Mesenchymal stem cell (in vitro differentiated cells and primary cell): ENCODE measurements around the gene CX3CL1.

Experiments
- DNase-seq: peaks from one replicate; pipeline ENCODE4 v3.0.0-alpha.2; 2013
- H2AFZ ChIP-seq: one replicate; pipeline ENCODE4 v1.6.1; 2013; ENCODE audit warnings: low read depth, mild to moderate bottlenecking, control low read depth, inconsistent platforms, low read length, moderate library complexity
- H2AK5ac ChIP-seq: 2 replicates; pipeline ENCODE4 v1.6.1; 2013; ENCODE audit warnings: low read length, moderate library complexity, mild to moderate bottlenecking, inconsistent platforms; ENCODE audit not compliant: severe bottlenecking
- H2BK120ac ChIP-seq: one replicate; pipeline ENCODE4 v1.6.1; 2013; ENCODE audit warnings: low read depth, mild to moderate bottlenecking, inconsistent platforms, low read length, moderate library complexity
- H2BK12ac ChIP-seq, 2 experiments: one replicate each; pipeline ENCODE4 v1.6.1; 2013; ENCODE audit warnings: inconsistent platforms in 2 of 2, low read length in 2 of 2, mild to moderate bottlenecking in 2 of 2, moderate library complexity in 2 of 2, control low read depth in 1 of 2
- H2BK15ac ChIP-seq: one replicate; pipeline ENCODE4 v1.6.1; 2013; ENCODE audit warnings: mild to moderate bottlenecking, low read depth, inconsistent platforms; ENCODE audit not compliant: poor library complexity, severe bottlenecking
- H2BK5ac ChIP-seq: 2 replicates; pipeline ENCODE4 v1.6.1; 2013; ENCODE audit warnings: low read depth, mild to moderate bottlenecking, low read length, control low read depth, inconsistent platforms; ENCODE audit not compliant: poor library complexity, severe bottlenecking
- H3K14ac ChIP-seq, 2 experiments: one replicate each; pipeline ENCODE4 v1.6.1; 2013; ENCODE audit warnings: inconsistent platforms in 2 of 2, low read length in 2 of 2, control low read depth in 1 of 2, mild to moderate bottlenecking in 1 of 2, moderate library complexity in 1 of 2
- H3K18ac ChIP-seq, 2 experiments: one replicate each; pipeline ENCODE4 v1.6.1; 2013; ENCODE audit warnings: inconsistent platforms in 2 of 2, low read length in 2 of 2, control low read depth in 1 of 2, low read depth in 1 of 2, mild to moderate bottlenecking in 1 of 2
- H3K23ac ChIP-seq, 2 experiments: one replicate each; pipeline ENCODE4 v1.6.1; 2013; ENCODE audit warnings: inconsistent platforms in 2 of 2, low read length in 2 of 2, mild to moderate bottlenecking in 2 of 2, moderate library complexity in 2 of 2, control low read depth in 1 of 2
- H3K27ac ChIP-seq: 2 replicates; pipeline ENCODE4 v1.5.1; 2013; ENCODE audit warnings: mild to moderate bottlenecking, moderate library complexity, low read length, control low read depth, inconsistent platforms; ENCODE audit not compliant: poor library complexity, severe bottlenecking
- H3K27me3 ChIP-seq, 2 experiments: 2 replicates each; pipeline versions ENCODE4 v1.6.1 to v1.7.0; 2013; ENCODE audit warnings: low read length in 2 of 2, mild to moderate bottlenecking in 2 of 2, moderate library complexity in 2 of 2, control low read depth in 1 of 2, inconsistent platforms in 1 of 2; ENCODE audit not compliant: control insufficient read depth in 1 of 2, insufficient read depth in 1 of 2
- H3K36me3 ChIP-seq, 2 experiments: 2 replicates each; pipeline versions ENCODE4 v1.6.1 to v1.7.0; 2013; ENCODE audit warnings: low read length in 2 of 2, control low read depth in 1 of 2, inconsistent platforms in 1 of 2, low read depth in 1 of 2, mild to moderate bottlenecking in 1 of 2; ENCODE audit not compliant: insufficient read depth in 2 of 2, control insufficient read depth in 1 of 2
- H3K4ac ChIP-seq, 2 experiments: one replicate each; pipeline ENCODE4 v1.6.1; 2013; ENCODE audit warnings: inconsistent platforms in 2 of 2, low read length in 2 of 2, mild to moderate bottlenecking in 2 of 2, moderate library complexity in 2 of 2, control low read depth in 1 of 2, low read depth in 1 of 2
- H3K4me1 ChIP-seq: 2 replicates; pipeline ENCODE4 v1.6.1; 2013; ENCODE audit warnings: low read depth, low read length, control low read depth; ENCODE audit not compliant: control insufficient read depth, insufficient read depth
- H3K4me2 ChIP-seq: 2 replicates; pipeline ENCODE4 v1.6.1; 2013; ENCODE audit warnings: low read length, mild to moderate bottlenecking, inconsistent platforms; ENCODE audit not compliant: poor library complexity, severe bottlenecking
- H3K4me3 ChIP-seq, 2 experiments: 2 replicates each; pipeline versions ENCODE4 v1.5.1 to v1.7.0; 2013; ENCODE audit warnings: low read length in 2 of 2, mild to moderate bottlenecking in 2 of 2, control low read depth in 1 of 2, low read depth in 1 of 2; ENCODE audit not compliant: insufficient read depth in 1 of 2
- H3K79me1 ChIP-seq: replicated peaks from 2 replicates; pipeline ENCODE4 v1.6.1; 2013; ENCODE audit warnings: mild to moderate bottlenecking, control low read depth, low read length, inconsistent platforms; ENCODE audit not compliant: poor library complexity, severe bottlenecking
- H3K9ac ChIP-seq: 2 replicates; pipeline ENCODE4 v1.7.0; 2013; ENCODE audit warnings: mild to moderate bottlenecking, low read length, moderate library complexity
- H3K9me3 ChIP-seq: 2 replicates; pipeline ENCODE4 v1.7.0; 2013; ENCODE audit warnings: mild to moderate bottlenecking, low read length; ENCODE audit not compliant: control insufficient read depth
- H4K8ac ChIP-seq: one replicate; pipeline ENCODE4 v1.6.1; 2013; ENCODE audit warnings: inconsistent platforms, mild to moderate bottlenecking, low read length, moderate library complexity
- H4K91ac ChIP-seq: one replicate; pipeline ENCODE4 v1.6.1; 2013; ENCODE audit warnings: mild to moderate bottlenecking, low read length, inconsistent platforms
- WGBS: methylation state at CpG from one replicate; pipeline ENCODE4 v1.1.7; 2013; ENCODE audit warnings: mixed read lengths; 5-methylcytosine and 5-hydroxymethylcytosine counted together

The CX3CL1 gene

DNA sequence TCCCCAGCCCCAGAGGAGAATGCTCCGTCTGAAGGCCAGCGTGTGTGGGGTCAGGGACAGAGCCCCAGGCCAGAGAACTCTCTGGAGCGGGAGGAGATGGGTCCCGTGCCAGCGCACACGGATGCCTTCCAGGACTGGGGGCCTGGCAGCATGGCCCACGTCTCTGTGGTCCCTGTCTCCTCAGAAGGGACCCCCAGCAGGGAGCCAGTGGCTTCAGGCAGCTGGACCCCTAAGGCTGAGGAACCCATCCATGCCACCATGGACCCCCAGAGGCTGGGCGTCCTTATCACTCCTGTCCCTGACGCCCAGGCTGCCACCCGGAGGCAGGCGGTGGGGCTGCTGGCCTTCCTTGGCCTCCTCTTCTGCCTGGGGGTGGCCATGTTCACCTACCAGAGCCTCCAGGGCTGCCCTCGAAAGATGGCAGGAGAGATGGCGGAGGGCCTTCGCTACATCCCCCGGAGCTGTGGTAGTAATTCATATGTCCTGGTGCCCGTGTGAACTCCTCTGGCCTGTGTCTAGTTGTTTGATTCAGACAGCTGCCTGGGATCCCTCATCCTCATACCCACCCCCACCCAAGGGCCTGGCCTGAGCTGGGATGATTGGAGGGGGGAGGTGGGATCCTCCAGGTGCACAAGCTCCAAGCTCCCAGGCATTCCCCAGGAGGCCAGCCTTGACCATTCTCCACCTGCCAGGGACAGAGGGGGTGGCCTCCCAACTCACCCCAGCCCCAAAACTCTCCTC lies 10.4 kb downstream of the CX3CL1 start:
- H3K79me1 ChIP-seq, result peaks cover 26% of the 10 kb centered on the region

DNA sequence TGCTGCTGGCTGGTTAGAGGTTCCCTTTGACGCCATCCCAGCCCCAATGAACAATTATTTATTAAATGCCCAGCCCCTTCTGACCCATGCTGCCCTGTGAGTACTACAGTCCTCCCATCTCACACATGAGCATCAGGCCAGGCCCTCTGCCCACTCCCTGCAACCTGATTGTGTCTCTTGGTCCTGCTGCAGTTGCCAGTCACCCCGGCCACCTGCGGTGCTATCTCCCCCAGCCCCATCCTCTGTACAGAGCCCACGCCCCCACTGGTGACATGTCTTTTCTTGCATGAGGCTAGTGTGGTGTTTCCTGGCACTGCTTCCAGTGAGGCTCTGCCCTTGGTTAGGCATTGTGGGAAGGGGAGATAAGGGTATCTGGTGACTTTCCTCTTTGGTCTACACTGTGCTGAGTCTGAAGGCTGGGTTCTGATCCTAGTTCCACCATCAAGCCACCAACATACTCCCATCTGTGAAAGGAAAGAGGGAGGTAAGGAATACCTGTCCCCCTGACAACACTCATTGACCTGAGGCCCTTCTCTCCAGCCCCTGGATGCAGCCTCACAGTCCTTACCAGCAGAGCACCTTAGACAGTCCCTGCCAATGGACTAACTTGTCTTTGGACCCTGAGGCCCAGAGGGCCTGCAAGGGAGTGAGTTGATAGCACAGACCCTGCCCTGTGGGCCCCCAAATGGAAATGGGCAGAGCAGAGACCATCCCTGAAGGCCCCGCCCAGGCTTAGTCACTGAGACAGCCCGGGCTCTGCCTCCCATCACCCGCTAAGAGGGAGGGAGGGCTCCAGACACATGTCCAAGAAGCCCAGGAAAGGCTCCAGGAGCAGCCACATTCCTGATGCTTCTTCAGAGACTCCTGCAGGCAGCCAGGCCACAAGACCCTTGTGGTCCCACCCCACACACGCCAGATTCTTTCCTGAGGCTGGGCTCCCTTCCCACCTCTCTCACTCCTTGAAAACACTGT lies 11.3 kb downstream of the CX3CL1 start:
- Histone ChIP-seq H2AK5ac (peak overlapping the region; percentile 31), H2BK12ac (peak overlapping the region; percentile 28 to 70), H3K14ac (no peak overlapping the region), H3K27ac (no peak overlapping the region), H3K36me3 (peaks cover 0 to 43% of the 10 kb centered on the region in 2 experiments), H3K27me3 (peaks cover 0 to 14% of the 10 kb centered on the region in 2 experiments), H2BK5ac (no peak overlapping the region), H3K4me2 (no peak overlapping the region), H3K18ac (peak overlapping the region in 1 of 2 experiments; percentile 28), H2BK120ac (no peak overlapping the region), H4K91ac (peak overlapping the region; percentile 14), H3K23ac (no peak overlapping the region), H3K79me1 (peaks cover 26% of the 10 kb centered on the region), H3K4ac (no peak overlapping the region), H3K4me3 (no peak overlapping the region), H2BK15ac (peak overlapping the region; percentile 65), H2AFZ (no peak overlapping the region), H3K9me3 (no peaks in the 10 kb centered on the region), H3K4me1 (peaks cover 29% of the 10 kb centered on the region), H3K9ac (no peak overlapping the region), H4K8ac (peak overlapping the region; percentile 10)
- WGBS, result 56% methylated on average over 6 of the region's 8 CpGs
- peak; percentile 48 for DNase-seq

More for the DNA sequence above, 10.4 kb downstream of the CX3CL1 start:
- Histone ChIP-seq H3K14ac (no peak overlapping the region), H2BK12ac (no peak overlapping the region), H2AFZ (no peak overlapping the region), H3K27me3 (peaks cover 0 to 6% of the 10 kb centered on the region in 2 experiments), H3K27ac (no peak overlapping the region), H2AK5ac (no peak overlapping the region), H3K36me3 (peaks cover 0 to 43% of the 10 kb centered on the region in 2 experiments), H3K9ac (no peak overlapping the region), H3K4ac (no peak overlapping the region), H3K4me3 (no peak overlapping the region), H2BK15ac (peak overlapping the region; percentile 65), H3K23ac (no peak overlapping the region), H3K9me3 (no peaks in the 10 kb centered on the region), H4K91ac (no peak overlapping the region), H2BK120ac (no peak overlapping the region), H3K18ac (no peak overlapping the region), H3K4me2 (no peak overlapping the region), H4K8ac (no peak overlapping the region), H3K4me1 (peaks cover 30% of the 10 kb centered on the region), H2BK5ac (no peak overlapping the region)
- no peak for DNase-seq
- 91% methylated on average over 15 of the region's 16 CpGs for WGBS

GRCh38 chr16:57384248-57385070 lies 12.2 kb downstream of the CX3CL1 start:
- no peak overlapping the region for H2AFZ ChIP-seq
- no peak for DNase-seq
- WGBS, result 91% methylated on average over 10 of the region's 11 CpGs
- H3K36me3 ChIP-seq, result peaks cover 0 to 41% of the 10 kb centered on the region in 2 experiments
- H3K79me1 ChIP-seq, result peaks cover 21% of the 10 kb centered on the region
- H3K27me3 ChIP-seq, result peaks cover 0 to 21% of the 10 kb centered on the region in 2 experiments
- peaks cover 25% of the 10 kb centered on the region for H3K4me1 ChIP-seq
- no peak overlapping the region for H3K18ac ChIP-seq
- no peak overlapping the region for H3K4me2 ChIP-seq
- H3K14ac ChIP-seq, result no peak overlapping the region
- no peak overlapping the region for H2BK15ac ChIP-seq
- no peak overlapping the region for H2BK120ac ChIP-seq
- H2AK5ac ChIP-seq, result peak overlapping the region; percentile 43
- H3K4me3 ChIP-seq, result no peak overlapping the region
- H3K23ac ChIP-seq, result no peak overlapping the region
- no peak overlapping the region for H3K9ac ChIP-seq
- H4K91ac ChIP-seq, result peak overlapping the region; percentile 14
- no peak overlapping the region for H3K27ac ChIP-seq
- no peak overlapping the region for H2BK5ac ChIP-seq
- no peak overlapping the region for H3K4ac ChIP-seq
- H4K8ac ChIP-seq, result no peak overlapping the region
- H2BK12ac ChIP-seq, result peak overlapping the region in 1 of 2 experiments; percentile 5
- no peaks in the 10 kb centered on the region for H3K9me3 ChIP-seq
